Thyroid gland (tissue), 4 donors: ENCODE data around the gene SVEP1. TPM values are rescaled to one million over a fixed set of nuclear protein-coding genes. Genes with fewer than 3 reads are reported as not detected.

Source experiments
- DNase-seq, 2 donors: peaks; one replicate each; pipeline ENCODE4 v3.0.0-alpha.2; 2019
- H3K27ac ChIP-seq, 3 donors: fragments of 200-600 bp; sonication (generic); 1 replicate in 2 of 3; 2 replicates in 1 of 3; pipeline ENCODE4 v1.5.1; 2016 to 2019; ENCODE audit warnings: mild to moderate bottlenecking in 1 of 3, moderate library complexity in 1 of 3
- H3K27me3 ChIP-seq: fragments of 200-600 bp; sonication (generic); one replicate; pipeline ENCODE4 v1.5.1; 2019
- H3K36me3 ChIP-seq, 2 donors: fragments of 200-600 bp; sonication (generic); one replicate each; pipeline ENCODE4 v1.5.1; 2016 to 2019
- H3K4me1 ChIP-seq, 2 donors: fragments of 200-600 bp; sonication (generic); one replicate each; pipeline ENCODE4 v1.5.1; 2017 to 2019
- H3K4me3 ChIP-seq, 3 donors: fragments of 200-600 bp; sonication (generic); replicated peaks in 1 of 3; 1 replicate in 2 of 3; 2 replicates in 1 of 3; pipeline ENCODE4 v1.5.1; 2016; ENCODE audit warnings: mild to moderate bottlenecking in 1 of 3
- H3K9me3 ChIP-seq: fragments of 200-600 bp; sonication (generic); one replicate; pipeline ENCODE4 v1.5.1; 2017
- POLR2A ChIP-seq, 2 donors: fragments of 450-650 bp; IDR thresholded peaks; one replicate each; pipeline ENCODE4 v1.6.1; 2017; ENCODE audit warnings: antibody characterized with exemption in 2 of 2, mild to moderate bottlenecking in 2 of 2, moderate library complexity in 1 of 2
- WGBS, 2 donors: methylation state at CpG; one replicate each; pipeline ENCODE4 v1.1.5; 2017; 5-methylcytosine and 5-hydroxymethylcytosine counted together
- intact Hi-C: fragments of 100-400 bp; cut with DNase I; formaldehyde crosslinking; loops from one replicate; pipeline ENCODE4 v1.15.1; 2023
- total RNA-seq, 4 donors: library from RNA; depleted of rRNA; stranded (reverse); fragments of >200 nt; gene quantifications; one replicate each; pipeline ENCODE4 v1.2.3, GENCODE V29; 2016
- TF ChIP-seq, protein P1 (sequence below), 6 experiments: fragments of 200-600 bp in 3 of 6; fragments of 450-650 bp in 3 of 6; sonication (generic) in 3 of 6; IDR thresholded peaks; one replicate each; pipeline ENCODE4 v1.5.1; 2016 to 2019; ENCODE audit warnings: antibody characterized with exemption in 6 of 6, mild to moderate bottlenecking in 2 of 6, inconsistent platforms in 1 of 6, moderate library complexity in 1 of 6

SVEP1 gene
- total RNA-seq, 4 donors from 2014 or later: 14.1 to 55.5 (median 31.9) TPM

DNA sequence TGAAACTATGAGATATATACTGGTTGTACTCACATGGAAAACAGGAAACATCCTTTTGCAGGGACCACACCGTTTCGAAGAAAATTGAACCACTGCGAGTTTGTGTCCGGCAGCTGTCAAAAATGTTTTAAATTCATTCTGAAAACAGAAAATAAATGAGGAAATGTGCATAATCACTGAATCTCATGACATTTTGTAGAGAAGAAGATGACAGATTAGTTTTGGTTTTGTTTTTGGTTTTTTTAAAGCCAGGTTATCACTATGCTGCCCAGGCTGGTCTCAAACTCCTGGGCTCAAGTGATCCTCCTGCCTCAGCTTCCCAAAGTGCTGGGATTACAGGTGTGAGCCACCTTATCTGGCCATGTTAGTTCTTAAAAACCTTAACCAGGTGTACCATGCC, 245.4 kb downstream of the SVEP1 start:
- no peaks in the 10 kb centered on the region for H3K27me3 ChIP-seq
- no peak for DNase-seq
- no peaks in the 10 kb centered on the region for H3K4me1 ChIP-seq
- H3K9me3 ChIP-seq: no peaks in the 10 kb centered on the region
- TF ChIP-seq, protein P1, sequence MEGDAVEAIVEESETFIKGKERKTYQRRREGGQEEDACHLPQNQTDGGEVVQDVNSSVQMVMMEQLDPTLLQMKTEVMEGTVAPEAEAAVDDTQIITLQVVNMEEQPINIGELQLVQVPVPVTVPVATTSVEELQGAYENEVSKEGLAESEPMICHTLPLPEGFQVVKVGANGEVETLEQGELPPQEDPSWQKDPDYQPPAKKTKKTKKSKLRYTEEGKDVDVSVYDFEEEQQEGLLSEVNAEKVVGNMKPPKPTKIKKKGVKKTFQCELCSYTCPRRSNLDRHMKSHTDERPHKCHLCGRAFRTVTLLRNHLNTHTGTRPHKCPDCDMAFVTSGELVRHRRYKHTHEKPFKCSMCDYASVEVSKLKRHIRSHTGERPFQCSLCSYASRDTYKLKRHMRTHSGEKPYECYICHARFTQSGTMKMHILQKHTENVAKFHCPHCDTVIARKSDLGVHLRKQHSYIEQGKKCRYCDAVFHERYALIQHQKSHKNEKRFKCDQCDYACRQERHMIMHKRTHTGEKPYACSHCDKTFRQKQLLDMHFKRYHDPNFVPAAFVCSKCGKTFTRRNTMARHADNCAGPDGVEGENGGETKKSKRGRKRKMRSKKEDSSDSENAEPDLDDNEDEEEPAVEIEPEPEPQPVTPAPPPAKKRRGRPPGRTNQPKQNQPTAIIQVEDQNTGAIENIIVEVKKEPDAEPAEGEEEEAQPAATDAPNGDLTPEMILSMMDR (IDR thresholded peaks at IDR 0.05): no peak
- no peak for TF ChIP-seq POLR2A (IDR thresholded peaks at IDR 0.05)
- H3K36me3 ChIP-seq: no peaks in the 10 kb centered on the region
- WGBS, 2 donors: 87 to 90% methylated on average over 4 of the region's 4 CpGs
- intact Hi-C loops: no loop called here
- no peak overlapping the region for H3K27ac ChIP-seq
- no peak overlapping the region for H3K4me3 ChIP-seq

DNA sequence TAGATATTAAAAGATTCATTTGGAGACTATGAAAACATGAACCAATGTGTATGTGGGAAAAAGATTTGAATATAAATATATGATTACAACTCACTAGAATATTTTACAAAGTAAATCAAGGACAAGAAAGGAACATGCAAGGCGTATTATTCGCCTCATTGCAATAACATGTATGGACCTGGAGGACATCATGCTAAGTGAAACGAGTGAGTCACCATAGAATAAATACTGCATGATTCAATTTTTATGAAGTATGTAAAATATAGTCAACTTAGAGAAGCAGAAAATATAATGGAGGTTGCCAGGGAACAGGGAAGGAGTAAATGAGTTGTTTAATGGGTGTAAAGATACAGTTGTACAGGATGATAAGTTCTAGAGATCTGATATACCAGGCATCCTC, 246.8 kb downstream of the SVEP1 start:
- H3K27me3 ChIP-seq: no peaks in the 10 kb centered on the region
- no peak overlapping the region for H3K4me3 ChIP-seq
- H3K4me1 ChIP-seq: no peaks in the 10 kb centered on the region
- H3K36me3 ChIP-seq: no peaks in the 10 kb centered on the region
- no peak overlapping the region for H3K27ac ChIP-seq
- WGBS, 2 donors: 86 to 93% methylated on average over 3 of the region's 3 CpGs
- no peaks in the 10 kb centered on the region for H3K9me3 ChIP-seq
- no peak for DNase-seq
- intact Hi-C loops: no loop called here
- TF ChIP-seq POLR2A (IDR thresholded peaks at IDR 0.05): no peak
- TF ChIP-seq, protein P1 (IDR thresholded peaks at IDR 0.05): no peak

GRCh38 chr9:110330484-110331105, 248.9 kb downstream of the SVEP1 start:
- TF ChIP-seq, protein P1 (IDR thresholded peaks at IDR 0.05): no peak
- TF ChIP-seq POLR2A (IDR thresholded peaks at IDR 0.05): no peak
- Histone ChIP-seq H3K36me3 (no peaks in the 10 kb centered on the region), H3K27me3 (no peaks in the 10 kb centered on the region), H3K9me3 (no peaks in the 10 kb centered on the region), H3K27ac (no peak overlapping the region), H3K4me1 (no peaks in the 10 kb centered on the region), H3K4me3 (no peak overlapping the region)
- 91 to 94% methylated on average over 1 of the region's 1 CpG for WGBS, 2 donors
- intact Hi-C loops: no loop called here
- DNase-seq: no peak

GRCh38 chr9:110329639-110330230, 249.8 kb downstream of the SVEP1 start:
- no peak for DNase-seq
- no peaks in the 10 kb centered on the region for H3K36me3 ChIP-seq
- H3K4me3 ChIP-seq: no peak overlapping the region
- intact Hi-C loops: no loop called here
- H3K27ac ChIP-seq: no peak overlapping the region
- no peaks in the 10 kb centered on the region for H3K27me3 ChIP-seq
- no peaks in the 10 kb centered on the region for H3K9me3 ChIP-seq
- 70 to 72% methylated on average over 5 of the region's 5 CpGs for WGBS, 2 donors
- H3K4me1 ChIP-seq: no peaks in the 10 kb centered on the region
- no peak for TF ChIP-seq POLR2A (IDR thresholded peaks at IDR 0.05)
- TF ChIP-seq, protein P1 (IDR thresholded peaks at IDR 0.05): no peak

- intact Hi-C loops: no loop called here
- Histone ChIP-seq H3K36me3 (no peaks in the 10 kb centered on the region), H3K27me3 (no peaks in the 10 kb centered on the region), H3K4me1 (no peaks in the 10 kb centered on the region), H3K27ac (no peak overlapping the region), H3K9me3 (no peaks in the 10 kb centered on the region), H3K4me3 (no peak overlapping the region)
- no peak for DNase-seq
- no peak for TF ChIP-seq POLR2A (IDR thresholded peaks at IDR 0.05)
- WGBS, 2 donors: 73 to 80% methylated on average over 1 of the region's 1 CpG
Observed at GRCh38 chr9:110328763-110329162, 250.8 kb downstream of the SVEP1 start.
